SU-DHL-6 (cell line): ENCODE measurements around the gene SP140.

ENCODE experiments used
- CTCF ChIP-seq: fragments of 200-600 bp; sonication (generic); IDR thresholded peaks from one replicate; pipeline ENCODE4 v1.5.1; 2017; ENCODE audit warnings: antibody characterized with exemption, mild to moderate bottlenecking, low read length, moderate library complexity; ENCODE audit not compliant: insufficient read depth, poor library complexity, severe bottlenecking
- EZH2phosphoT487 ChIP-seq: fragments of 200-600 bp; sonication (generic), shearing (Covaris generic); conservative IDR thresholded peaks from 2 replicates; pipeline ENCODE4 v1.6.1; 2018; ENCODE audit warnings: mild to moderate bottlenecking, antibody characterized with exemption, low read length, moderate library complexity, mixed read lengths

- TF ChIP-seq CTCF (no peak), EZH2phosphoT487 (no peak)
Measured at GRCh38 chr2:230286048-230286447, 60.5 kb downstream of the SP140 start.
